K562 (cell line): ENCODE measurements around the gene CPS1. TPM values are rescaled to one million over a fixed set of nuclear protein-coding genes. Genes with fewer than 3 reads are reported as not detected.

Experiments
- ATAC-seq: fragments of 200-7000 bp; cut with Tn5 transposase; 3 replicates; pipeline ENCODE4 v1.9.1; 2020; ENCODE audit warnings: moderate library complexity
- BruUV-seq: library from RNA; stranded (reverse); fragments of 400-500 nt; replicated peaks from 2 replicates; lab custom pipeline; 2021; lab: Mats Ljungman, UMichigan
- CTCF ChIA-PET: fragments of 300-600 bp; formaldehyde crosslinking; extraction: SDS; loops from one replicate; lab custom pipeline; 2021; ENCODE audit warnings: low intra/inter-chr PET ratio; lab: Yijun Ruan, JAX
- POLR2A ChIA-PET: fragments of 300-600, 350-650 bp; sonication (Branson Sonifier 250); formaldehyde crosslinking; extraction: SDS; loops from one replicate; lab custom pipeline; 2021; ENCODE audit warnings: antibody characterized with exemption, inconsistent platforms; lab: Yijun Ruan, JAX
- DNase-seq, 4 experiments: peaks; one replicate each; pipeline versions ENCODE4 v3.0.0 to v3.0.0-alpha.2; 2011 to 2018; ENCODE audit warnings: low spot score in 3 of 4, mixed read lengths in 3 of 4; ENCODE audit errors: extremely low read depth in 1 of 4
- FAIRE-seq: peaks from 2 replicates; lab custom pipeline; 2011; peaks lifted over from hg19 to GRCh38; lab: Jason Lieb, UNC
- H2AFZ ChIP-seq: 2 replicates; pipeline ENCODE4 v1.6.0; 2011; ENCODE audit warnings: low read depth, low read length, control low read depth, inconsistent platforms
- H3K27ac ChIP-seq: fragments of 200-600 bp; 3 replicates; pipeline ENCODE4 v1.8.0; 2011; ENCODE audit warnings: low read depth, mild to moderate bottlenecking, control low read depth, inconsistent platforms, low read length, moderate library complexity, mixed read lengths; ENCODE audit errors: extremely low read depth
- H3K27me3 ChIP-seq, 2 experiments: fragments of 300-600 bp in 1 of 2; 2 replicates in 1 of 2; 3 replicates in 1 of 2; pipeline versions ENCODE4 v1.6.0 to v1.8.0; 2011; ENCODE audit warnings: inconsistent platforms in 2 of 2, low read length in 2 of 2, mild to moderate bottlenecking in 1 of 2, mixed read lengths in 1 of 2, moderate library complexity in 1 of 2; ENCODE audit not compliant: control insufficient read depth in 2 of 2, insufficient read depth in 2 of 2
- H3K36me3 ChIP-seq: fragments of 300-600 bp; 3 replicates; pipeline ENCODE4 v1.8.0; 2011; ENCODE audit warnings: mild to moderate bottlenecking, low read length, inconsistent platforms; ENCODE audit not compliant: control insufficient read depth, insufficient read depth
- H3K4me1 ChIP-seq, 2 experiments: fragments of 200-600 bp in 1 of 2; replicated peaks in 1 of 2; 2 replicates in 1 of 2; 3 replicates in 1 of 2; pipeline versions ENCODE4 v1.5.1 to v1.8.0; 2011; ENCODE audit warnings: inconsistent platforms in 2 of 2, low read length in 2 of 2, mild to moderate bottlenecking in 1 of 2, mixed read lengths in 1 of 2, moderate library complexity in 1 of 2; ENCODE audit not compliant: control insufficient read depth in 2 of 2, insufficient read depth in 2 of 2
- H3K4me2 ChIP-seq: 2 replicates; pipeline ENCODE4 v1.6.1; 2011; ENCODE audit warnings: low read length, control low read depth, inconsistent platforms, mixed read lengths; ENCODE audit not compliant: insufficient read depth
- H3K4me3 ChIP-seq: fragments of 200-600 bp; sonication (generic), shearing (Covaris generic); 2 replicates; pipeline ENCODE4 v1.5.1; 2016; ENCODE audit warnings: control low read depth, inconsistent platforms
- H3K79me2 ChIP-seq: fragments of 200-600 bp; 3 replicates; pipeline ENCODE4 v1.8.0; 2011; ENCODE audit warnings: low read length, inconsistent platforms; ENCODE audit not compliant: control insufficient read depth, insufficient read depth
- H3K9ac ChIP-seq, 2 experiments: 2 replicates each; pipeline versions ENCODE4 v1.6.0 to v1.6.1; 2011; ENCODE audit warnings: low read depth in 2 of 2, low read length in 2 of 2, control low read depth in 1 of 2, inconsistent platforms in 1 of 2, mild to moderate bottlenecking in 1 of 2, mixed read lengths in 1 of 2; ENCODE audit not compliant: insufficient read depth in 1 of 2
- H3K9me1 ChIP-seq: one replicate; pipeline ENCODE4 v1.6.0; 2011; ENCODE audit warnings: inconsistent platforms, mild to moderate bottlenecking, low read length, moderate library complexity; ENCODE audit not compliant: control insufficient read depth, insufficient read depth
- H3K9me3 ChIP-seq: replicated peaks from 2 replicates; pipeline ENCODE4 v1.5.1; 2011; ENCODE audit warnings: low read depth, low read length, inconsistent platforms; ENCODE audit not compliant: control insufficient read depth, insufficient read depth
- H4K20me1 ChIP-seq: replicated peaks from 2 replicates; pipeline ENCODE4 v1.6.1; 2011; ENCODE audit warnings: low read length, inconsistent platforms, mixed read lengths; ENCODE audit not compliant: control insufficient read depth, insufficient read depth
- ARID1B ChIP-seq: fragments of 450-650 bp; IDR thresholded peaks from 2 replicates; pipeline ENCODE4 v1.6.1; 2016; ENCODE audit warnings: antibody characterized with exemption, mild to moderate bottlenecking, inconsistent platforms
- ESRRB ChIP-seq: fragments of 250-450 bp; sonication (Bioruptor Pico); IDR thresholded peaks from 2 replicates; pipeline ENCODE4 v1.5.0; 2020; ENCODE audit warnings: mild to moderate bottlenecking, moderate library complexity, borderline replicate concordance
- HDAC1 ChIP-seq, 2 experiments: fragments of 450-650 bp; IDR thresholded peaks; 2 replicates each; pipeline ENCODE4 v1.6.1; 2016 to 2017; ENCODE audit warnings: inconsistent platforms in 1 of 2, mild to moderate bottlenecking in 1 of 2, moderate library complexity in 1 of 2
- MCM2 ChIP-seq: fragments of 450-650 bp; IDR thresholded peaks from 2 replicates; pipeline ENCODE4 v1.6.1; 2017; ENCODE audit warnings: low read depth, mild to moderate bottlenecking
- MYNN ChIP-seq, 2 experiments: sonication (generic); formaldehyde crosslinking in 1 of 2; IDR thresholded peaks; 2 replicates each; pipeline versions ENCODE4 v1.5.0 to v1.6.1; 2016 to 2020; ENCODE audit warnings: antibody characterized with exemption in 1 of 2, missing genetic modification reagents in 1 of 2
- PRMT5 ChIP-seq: sonication (generic); formaldehyde crosslinking; IDR thresholded peaks from 2 replicates; pipeline ENCODE4 v1.5.0; 2020; ENCODE audit warnings: missing genetic modification reagents
- PURB ChIP-seq: sonication (generic); formaldehyde crosslinking; IDR thresholded peaks from 2 replicates; pipeline ENCODE4 v1.9.0; 2021; ENCODE audit warnings: low read depth, mild to moderate bottlenecking, missing genetic modification reagents
- RBM17 ChIP-seq: fragments of 200-400 bp; formaldehyde crosslinking; IDR thresholded peaks from 2 replicates; pipeline ENCODE4 v1.6.1; 2017; ENCODE audit warnings: low read depth, mild to moderate bottlenecking, low read length, borderline replicate concordance
- TARDBP ChIP-seq: fragments of 450-650 bp; IDR thresholded peaks from 2 replicates; pipeline ENCODE4 v1.6.1; 2016
- XRCC4 ChIP-seq: IDR thresholded peaks from one replicate; pipeline ENCODE4 v1.6.1; 2011; ENCODE audit not compliant: insufficient read depth, insufficient read length; ENCODE audit errors: extremely low read depth
- ZC3H8 ChIP-seq: fragments of 450-650 bp; IDR thresholded peaks from 2 replicates; pipeline ENCODE4 v1.6.1; 2017
- in situ Hi-C: fragments of 300-500 bp; cut with MboI; formaldehyde crosslinking; loops from 4 replicates; pipeline ENCODE4 v1.15.0; 2018; ENCODE audit warnings: inconsistent platforms, mixed read lengths
- intact Hi-C: fragments of 100-400 bp; cut with micrococcal nuclease; formaldehyde crosslinking; loops from 2 replicates; pipeline ENCODE4 v1.14.2; 2022
- polyA plus RNA-seq, 8 experiments: library from polyadenylated mRNA; depleted of rRNA in 4 of 8; stranded (reverse) in 5 of 8; unstranded in 3 of 8; fragments of >200 nt; fragmentation: Nextera tagmentation in 2 of 8; fragmentation: Illumina TruSeq in 1 of 8; extraction: Ambion mirVana in 2 of 8; extraction: Trizol in 1 of 8; gene quantifications; 2 replicates each; pipeline versions ENCODE4 v1.2.1 to v1.2.3, GENCODE V29; 2011 to 2014; ENCODE audit warnings: inconsistent platforms in 1 of 8, missing spikeins in 1 of 8
- total RNA-seq, 7 experiments: library from RNA; depleted of rRNA in 6 of 7; stranded (reverse); fragments of >200 nt in 6 of 7; fragmentation: Illumina TruSeq in 2 of 7; extraction: Trizol in 2 of 7; gene quantifications; 2 replicates each; pipeline versions ENCODE4 v1.2.1 to v1.2.3, GENCODE V29; 2011 to 2021; ENCODE audit warnings: low replicate concordance in 1 of 7
- TF ChIP-seq, protein P1 (sequence below): fragments of 450-650 bp; formaldehyde crosslinking; IDR thresholded peaks from 2 replicates; pipeline ENCODE4 v1.4.0; 2022; ENCODE audit warnings: missing genetic modification characterization
- TF ChIP-seq, protein P2 (sequence below): IDR thresholded peaks from 3 replicates; pipeline ENCODE4 v1.6.1; 2011; ENCODE audit warnings: borderline replicate concordance, mild to moderate bottlenecking, moderate library complexity; ENCODE audit not compliant: insufficient read length; ENCODE audit errors: extremely low read depth
- TF ChIP-seq, protein P3 (sequence below): sonication (generic); formaldehyde crosslinking; IDR thresholded peaks from 2 replicates; pipeline ENCODE4 v1.8.0; 2022; ENCODE audit warnings: mild to moderate bottlenecking, missing genetic modification reagents
- TF ChIP-seq, protein P4 (sequence below): fragments of 450-650 bp; formaldehyde crosslinking; IDR thresholded peaks from 2 replicates; pipeline ENCODE4 v1.4.0; 2020; ENCODE audit warnings: mild to moderate bottlenecking, moderate library complexity
- TF ChIP-seq, protein P5 (sequence below): sonication (generic); formaldehyde crosslinking; IDR thresholded peaks from 2 replicates; pipeline ENCODE4 v1.8.0; 2022; ENCODE audit warnings: mild to moderate bottlenecking, low read depth, missing genetic modification reagents

The CPS1 gene
- total and polyA plus RNA-seq, 9 of the 15 experiments (the other 6 are each of a cell fraction or from before 2014, with no cell fraction given), result 2.4 to 13.5 (median 6.0) TPM

DNA sequence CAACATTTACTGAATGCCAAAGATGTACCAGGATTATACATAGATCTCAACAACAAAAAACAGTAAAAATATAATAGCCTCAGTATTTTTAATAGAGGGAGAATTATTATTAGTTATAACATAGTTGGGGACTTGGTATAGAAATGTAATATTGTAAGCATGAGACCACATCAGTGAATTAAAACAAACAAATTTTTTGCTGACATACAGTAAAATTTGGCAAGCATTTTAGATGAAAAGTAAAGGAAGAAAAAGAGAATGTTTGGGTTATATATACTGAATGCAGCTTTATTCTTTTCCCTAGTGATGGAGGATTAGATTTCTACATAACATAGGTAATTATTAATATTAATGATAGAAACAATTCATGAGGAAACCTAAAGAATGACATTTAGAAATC lies 10.9 kb downstream of the CPS1 start:
- no TSS peak for BruUV-seq
- in situ Hi-C loops, result no loop called here
- CTCF ChIA-PET, result no interaction called here
- no peak for ATAC-seq
- Histone ChIP-seq H3K27ac (no peak overlapping the region), H3K36me3 (no peaks in the 10 kb centered on the region), H3K79me2 (no peaks in the 10 kb centered on the region), H3K4me3 (no peak overlapping the region), H3K27me3 (no peaks in the 10 kb centered on the region), H3K4me1 (no peaks in the 10 kb centered on the region), H3K9ac (no peak overlapping the region), H2AFZ (no peak overlapping the region), H3K4me2 (no peak overlapping the region), H3K9me1 (no peaks in the 10 kb centered on the region), H3K9me3 (no peaks in the 10 kb centered on the region), H4K20me1 (no peaks in the 10 kb centered on the region)
- DNase-seq, result no peak
- POLR2A ChIA-PET, result no interaction called here
- intact Hi-C loops, result no loop called here
- FAIRE-seq, result no peak
- TF ChIP-seq XRCC4, result no peak
- TF ChIP-seq HDAC1 (IDR thresholded peaks at IDR 0.05), result no peak
- TF ChIP-seq, protein P1, sequence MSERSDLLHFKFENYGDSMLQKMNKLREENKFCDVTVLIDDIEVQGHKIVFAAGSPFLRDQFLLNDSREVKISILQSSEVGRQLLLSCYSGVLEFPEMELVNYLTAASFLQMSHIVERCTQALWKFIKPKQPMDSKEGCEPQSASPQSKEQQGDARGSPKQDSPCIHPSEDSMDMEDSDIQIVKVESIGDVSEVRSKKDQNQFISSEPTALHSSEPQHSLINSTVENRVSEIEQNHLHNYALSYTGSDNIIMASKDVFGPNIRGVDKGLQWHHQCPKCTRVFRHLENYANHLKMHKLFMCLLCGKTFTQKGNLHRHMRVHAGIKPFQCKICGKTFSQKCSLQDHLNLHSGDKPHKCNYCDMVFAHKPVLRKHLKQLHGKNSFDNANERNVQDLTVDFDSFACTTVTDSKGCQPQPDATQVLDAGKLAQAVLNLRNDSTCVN (CRISPR knock-in tag), result no peak
- no peak for TF ChIP-seq TARDBP
- no peak for TF ChIP-seq ZC3H8
- TF ChIP-seq, protein P2, sequence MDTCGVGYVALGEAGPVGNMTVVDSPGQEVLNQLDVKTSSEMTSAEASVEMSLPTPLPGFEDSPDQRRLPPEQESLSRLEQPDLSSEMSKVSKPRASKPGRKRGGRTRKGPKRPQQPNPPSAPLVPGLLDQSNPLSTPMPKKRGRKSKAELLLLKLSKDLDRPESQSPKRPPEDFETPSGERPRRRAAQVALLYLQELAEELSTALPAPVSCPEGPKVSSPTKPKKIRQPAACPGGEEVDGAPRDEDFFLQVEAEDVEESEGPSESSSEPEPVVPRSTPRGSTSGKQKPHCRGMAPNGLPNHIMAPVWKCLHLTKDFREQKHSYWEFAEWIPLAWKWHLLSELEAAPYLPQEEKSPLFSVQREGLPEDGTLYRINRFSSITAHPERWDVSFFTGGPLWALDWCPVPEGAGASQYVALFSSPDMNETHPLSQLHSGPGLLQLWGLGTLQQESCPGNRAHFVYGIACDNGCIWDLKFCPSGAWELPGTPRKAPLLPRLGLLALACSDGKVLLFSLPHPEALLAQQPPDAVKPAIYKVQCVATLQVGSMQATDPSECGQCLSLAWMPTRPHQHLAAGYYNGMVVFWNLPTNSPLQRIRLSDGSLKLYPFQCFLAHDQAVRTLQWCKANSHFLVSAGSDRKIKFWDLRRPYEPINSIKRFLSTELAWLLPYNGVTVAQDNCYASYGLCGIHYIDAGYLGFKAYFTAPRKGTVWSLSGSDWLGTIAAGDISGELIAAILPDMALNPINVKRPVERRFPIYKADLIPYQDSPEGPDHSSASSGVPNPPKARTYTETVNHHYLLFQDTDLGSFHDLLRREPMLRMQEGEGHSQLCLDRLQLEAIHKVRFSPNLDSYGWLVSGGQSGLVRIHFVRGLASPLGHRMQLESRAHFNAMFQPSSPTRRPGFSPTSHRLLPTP, result no peak
- TF ChIP-seq PRMT5 (CRISPR knock-in tag), result no peak
- no peak for TF ChIP-seq MCM2
- no peak for TF ChIP-seq PURB (CRISPR knock-in tag)
- TF ChIP-seq, protein P3, sequence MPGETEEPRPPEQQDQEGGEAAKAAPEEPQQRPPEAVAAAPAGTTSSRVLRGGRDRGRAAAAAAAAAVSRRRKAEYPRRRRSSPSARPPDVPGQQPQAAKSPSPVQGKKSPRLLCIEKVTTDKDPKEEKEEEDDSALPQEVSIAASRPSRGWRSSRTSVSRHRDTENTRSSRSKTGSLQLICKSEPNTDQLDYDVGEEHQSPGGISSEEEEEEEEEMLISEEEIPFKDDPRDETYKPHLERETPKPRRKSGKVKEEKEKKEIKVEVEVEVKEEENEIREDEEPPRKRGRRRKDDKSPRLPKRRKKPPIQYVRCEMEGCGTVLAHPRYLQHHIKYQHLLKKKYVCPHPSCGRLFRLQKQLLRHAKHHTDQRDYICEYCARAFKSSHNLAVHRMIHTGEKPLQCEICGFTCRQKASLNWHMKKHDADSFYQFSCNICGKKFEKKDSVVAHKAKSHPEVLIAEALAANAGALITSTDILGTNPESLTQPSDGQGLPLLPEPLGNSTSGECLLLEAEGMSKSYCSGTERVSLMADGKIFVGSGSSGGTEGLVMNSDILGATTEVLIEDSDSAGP (CRISPR knock-in tag), result no peak
- TF ChIP-seq, protein P4, sequence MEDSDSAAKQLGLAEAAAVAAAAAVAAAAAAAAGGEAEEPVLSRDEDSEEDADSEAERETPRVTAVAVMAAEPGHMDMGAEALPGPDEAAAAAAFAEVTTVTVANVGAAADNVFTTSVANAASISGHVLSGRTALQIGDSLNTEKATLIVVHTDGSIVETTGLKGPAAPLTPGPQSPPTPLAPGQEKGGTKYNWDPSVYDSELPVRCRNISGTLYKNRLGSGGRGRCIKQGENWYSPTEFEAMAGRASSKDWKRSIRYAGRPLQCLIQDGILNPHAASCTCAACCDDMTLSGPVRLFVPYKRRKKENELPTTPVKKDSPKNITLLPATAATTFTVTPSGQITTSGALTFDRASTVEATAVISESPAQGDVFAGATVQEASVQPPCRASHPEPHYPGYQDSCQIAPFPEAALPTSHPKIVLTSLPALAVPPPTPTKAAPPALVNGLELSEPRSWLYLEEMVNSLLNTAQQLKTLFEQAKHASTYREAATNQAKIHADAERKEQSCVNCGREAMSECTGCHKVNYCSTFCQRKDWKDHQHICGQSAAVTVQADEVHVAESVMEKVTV (CRISPR knock-in tag), result no peak
- TF ChIP-seq, protein P5, sequence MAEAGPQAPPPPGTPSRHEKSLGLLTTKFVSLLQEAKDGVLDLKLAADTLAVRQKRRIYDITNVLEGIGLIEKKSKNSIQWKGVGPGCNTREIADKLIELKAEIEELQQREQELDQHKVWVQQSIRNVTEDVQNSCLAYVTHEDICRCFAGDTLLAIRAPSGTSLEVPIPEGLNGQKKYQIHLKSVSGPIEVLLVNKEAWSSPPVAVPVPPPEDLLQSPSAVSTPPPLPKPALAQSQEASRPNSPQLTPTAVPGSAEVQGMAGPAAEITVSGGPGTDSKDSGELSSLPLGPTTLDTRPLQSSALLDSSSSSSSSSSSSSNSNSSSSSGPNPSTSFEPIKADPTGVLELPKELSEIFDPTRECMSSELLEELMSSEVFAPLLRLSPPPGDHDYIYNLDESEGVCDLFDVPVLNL (CRISPR knock-in tag), result no peak
- TF ChIP-seq RBM17, result no peak
- no peak for TF ChIP-seq ARID1B
- TF ChIP-seq ESRRB (CRISPR knock-in tag), result no peak
- TF ChIP-seq MYNN (IDR thresholded peaks at IDR 0.05), result no peak
- no peak for TF ChIP-seq MYNN (CRISPR knock-in tag; IDR thresholded peaks at IDR 0.05)
